ENCODE measurements around the gene FNDC8. TPM values are rescaled to one million over a fixed set of nuclear protein-coding genes. Genes with fewer than 3 reads are reported as not detected.
A peak's percentile ranks its signal among the peaks of the same experiment; 100 is the strongest.

The FNDC8 gene
- polyA plus RNA-seq, 3 donors, result not detected

- no peak overlapping the region for H3K4me3 Mint-ChIP-seq
- Histone ChIP-seq H3K4me2 (replicated peaks; ENCODE audit: extremely low read depth, low read length, poor library complexity, severe bottlenecking) (no peak overlapping the region), H3K79me2 (ENCODE audit: insufficient read depth, low read length) (no peaks in the 10 kb centered on the region), H3K4me3 (replicated peaks in 1 of 3; ENCODE audit: low read depth in 2 of 3, low read length in 3 of 3) (no peak overlapping the region), H3K9ac (ENCODE audit: insufficient read depth, low read length, poor library complexity, severe bottlenecking) (no peak overlapping the region), H4K20me1 (ENCODE audit: insufficient read depth, low read length) (no peaks in the 10 kb centered on the region), H3K27me3 (ENCODE audit: control insufficient read depth in 2 of 2, insufficient read depth in 2 of 2, low read length in 2 of 2) (no peaks in the 10 kb centered on the region), H3K4me1 (ENCODE audit: control insufficient read depth in 1 of 2, insufficient read depth in 2 of 2, low read length in 2 of 2) (peaks cover 4 to 8% of the 10 kb centered on the region in 2 donors), H3K36me3 (replicated peaks in 1 of 2; ENCODE audit: control insufficient read depth in 1 of 2, insufficient read depth in 2 of 2, low read length in 2 of 2) (no peaks in the 10 kb centered on the region), H2AFZ (ENCODE audit: insufficient read depth, low read depth, low read length, poor library complexity, severe bottlenecking) (no peak overlapping the region), H3K27ac (ENCODE audit: low read depth in 1 of 2, low read length in 2 of 2) (no peak overlapping the region), H3K9me3 (replicated peaks in 1 of 2; ENCODE audit: control insufficient read depth in 1 of 2, insufficient read depth in 1 of 2, low read length in 2 of 2) (no peaks in the 10 kb centered on the region)
- H3K27me3 Mint-ChIP-seq (ENCODE audit: low read depth in 3 of 3), result peaks cover 4 to 8% (median 7%) of the 10 kb centered on the region in 3 donors
- intact Hi-C loops (cut with micrococcal nuclease), result loop anchor here in 1 of 2 donors (10.0 kb wide), 1 partner anchor 584 kb away; no protein-coding TSS in a partner anchor
- peak overlapping the region in 1 of 7 donors; percentile 26 for H3K27ac Mint-ChIP-seq
- TF ChIP-seq CTCF (IDR thresholded peaks at IDR 0.05), result no peak
- 72% methylated on average over 3 of the region's 13 CpGs for WGBS (ENCODE audit: insufficient coverage)
- H3K4me1 Mint-ChIP-seq, result peaks cover 13% of the 10 kb centered on the region
- DNase-seq, result no peak
- H3K36me3 Mint-ChIP-seq, result no peaks in the 10 kb centered on the region
- H3K9me3 Mint-ChIP-seq, result peaks cover 0 to 2% (median 0%) of the 10 kb centered on the region in 7 donors
Measured at GRCh38 chr17:35160354-35161201, 39.2 kb downstream of the FNDC8 start.

GRCh38 chr17:35161281-35161761, 39.9 kb downstream of the FNDC8 start:
- Histone ChIP-seq H3K27me3 (ENCODE audit: control insufficient read depth in 2 of 2, insufficient read depth in 2 of 2, low read length in 2 of 2) (no peaks in the 10 kb centered on the region), H3K4me2 (replicated peaks; ENCODE audit: extremely low read depth, low read length, poor library complexity, severe bottlenecking) (no peak overlapping the region), H3K9me3 (replicated peaks in 1 of 2; ENCODE audit: control insufficient read depth in 1 of 2, insufficient read depth in 1 of 2, low read length in 2 of 2) (no peaks in the 10 kb centered on the region), H3K4me1 (ENCODE audit: control insufficient read depth in 1 of 2, insufficient read depth in 2 of 2, low read length in 2 of 2) (peaks cover 4 to 8% of the 10 kb centered on the region in 2 donors), H3K36me3 (replicated peaks in 1 of 2; ENCODE audit: control insufficient read depth in 1 of 2, insufficient read depth in 2 of 2, low read length in 2 of 2) (no peaks in the 10 kb centered on the region), H4K20me1 (ENCODE audit: insufficient read depth, low read length) (no peaks in the 10 kb centered on the region), H2AFZ (ENCODE audit: insufficient read depth, low read depth, low read length, poor library complexity, severe bottlenecking) (no peak overlapping the region), H3K4me3 (replicated peaks in 1 of 3; ENCODE audit: low read depth in 2 of 3, low read length in 3 of 3) (no peak overlapping the region), H3K79me2 (ENCODE audit: insufficient read depth, low read length) (no peaks in the 10 kb centered on the region), H3K9ac (ENCODE audit: insufficient read depth, low read length, poor library complexity, severe bottlenecking) (no peak overlapping the region), H3K27ac (ENCODE audit: low read depth in 1 of 2, low read length in 2 of 2) (no peak overlapping the region)
- intact Hi-C loops (cut with micrococcal nuclease), result loop anchor here in 1 of 2 donors (10.0 kb wide), 1 partner anchor 583 kb away; no protein-coding TSS in a partner anchor
- peaks cover 4 to 8% (median 7%) of the 10 kb centered on the region in 3 donors for H3K27me3 Mint-ChIP-seq (ENCODE audit: low read depth in 3 of 3)
- peaks cover 0 to 2% (median 0%) of the 10 kb centered on the region in 7 donors for H3K9me3 Mint-ChIP-seq
- WGBS (ENCODE audit: insufficient coverage), result 28% methylated on average over 3 of the region's 3 CpGs
- no peak for TF ChIP-seq CTCF (IDR thresholded peaks at IDR 0.05)
- H3K27ac Mint-ChIP-seq, result no peak overlapping the region
- no peaks in the 10 kb centered on the region for H3K36me3 Mint-ChIP-seq
- no peak overlapping the region for H3K4me3 Mint-ChIP-seq
- peak in 1 of 3 donors; percentile 3 for DNase-seq
- H3K4me1 Mint-ChIP-seq, result peaks cover 13% of the 10 kb centered on the region

All from CD14-positive monocyte (primary cell).